Smooth muscle cell (in vitro differentiated cells): ENCODE measurements around the gene FBXO5. TPM values are rescaled to one million over a fixed set of nuclear protein-coding genes. Genes with fewer than 3 reads are reported as not detected.
"Not testable (repeated sequence)": the region's sequence is repeated elsewhere in the genome, so short reads cannot be mapped to it uniquely, and the experiment has no call there.

ENCODE experiments used
- DNase-seq: peaks from one replicate; lab custom pipeline; 2025; ENCODE audit not compliant: unreplicated experiment; lab: John Stamatoyannopoulos, UW
- H2AFZ ChIP-seq: fragments of 200-600 bp; sonication (generic); 2 replicates; pipeline ENCODE4 v1.6.0; 2016; ENCODE audit warnings: antibody characterized with exemption, low read depth, mild to moderate bottlenecking
- H3F3A ChIP-seq: fragments of 200-600 bp; sonication (generic); 2 replicates; pipeline ENCODE4 v1.6.0; 2017; ENCODE audit warnings: antibody characterized with exemption, low read depth
- H3K27ac ChIP-seq: fragments of 200-600 bp; sonication (generic); 2 replicates; pipeline ENCODE4 v1.5.1; 2016; ENCODE audit warnings: low read depth, mild to moderate bottlenecking
- H3K27me3 ChIP-seq: fragments of 200-600 bp; sonication (generic); 2 replicates; pipeline ENCODE4 v1.6.1; 2016; ENCODE audit warnings: low read depth, mild to moderate bottlenecking
- H3K36me3 ChIP-seq: fragments of 200-600 bp; sonication (generic); 2 replicates; pipeline ENCODE4 v1.5.1; 2016; ENCODE audit warnings: low read depth
- H3K4me1 ChIP-seq: fragments of 200-600 bp; sonication (generic); 2 replicates; pipeline ENCODE4 v1.5.1; 2016; ENCODE audit warnings: low read depth
- H3K4me2 ChIP-seq: fragments of 200-600 bp; sonication (generic); 2 replicates; pipeline ENCODE4 v1.6.0; 2016; ENCODE audit warnings: mild to moderate bottlenecking
- H3K4me3 ChIP-seq: fragments of 200-600 bp; sonication (generic); 2 replicates; pipeline ENCODE4 v1.5.1; 2016; ENCODE audit warnings: mild to moderate bottlenecking
- H3K79me2 ChIP-seq: fragments of 200-600 bp; sonication (generic); 2 replicates; pipeline ENCODE4 v1.6.0; 2016; ENCODE audit warnings: low read depth, mild to moderate bottlenecking
- H3K9ac ChIP-seq: fragments of 200-600 bp; sonication (generic); 2 replicates; pipeline ENCODE4 v1.6.0; 2016; ENCODE audit warnings: low read depth
- H3K9me3 ChIP-seq: fragments of 200-600 bp; sonication (generic); replicated peaks from 2 replicates; pipeline ENCODE4 v1.5.1; 2016; ENCODE audit warnings: low read depth
- H4K20me1 ChIP-seq: fragments of 200-600 bp; sonication (generic); 2 replicates; pipeline ENCODE4 v1.6.0; 2016; ENCODE audit warnings: low read depth
- CTCF ChIP-seq: fragments of 200-600 bp; sonication (generic); IDR thresholded peaks from 2 replicates; pipeline ENCODE4 v1.5.1; 2017; ENCODE audit warnings: borderline replicate concordance, mild to moderate bottlenecking, antibody characterized with exemption; ENCODE audit not compliant: insufficient read depth, poor library complexity, severe bottlenecking
- WGBS: methylation state at CpG from one replicate; pipeline ENCODE4 v1.1.7; 2016; ENCODE audit warnings: low lambda C conversion rate; 5-methylcytosine and 5-hydroxymethylcytosine counted together
- polyA plus RNA-seq: library from polyadenylated mRNA; unstranded; fragments of >200 nt; fragmentation: Nextera tagmentation; extraction: Ambion mirVana; gene quantifications from 2 replicates; pipeline ENCODE4 v1.2.1, GENCODE V29; 2016
- total RNA-seq: library from RNA; depleted of rRNA; stranded (reverse); fragments of >200 nt; gene quantifications from 2 replicates; pipeline ENCODE4 v1.2.3, GENCODE V29; 2014

FBXO5 gene
- total and polyA plus RNA-seq, 2 experiments from 2014 or later, result 8.0 to 10.7 TPM

DNA sequence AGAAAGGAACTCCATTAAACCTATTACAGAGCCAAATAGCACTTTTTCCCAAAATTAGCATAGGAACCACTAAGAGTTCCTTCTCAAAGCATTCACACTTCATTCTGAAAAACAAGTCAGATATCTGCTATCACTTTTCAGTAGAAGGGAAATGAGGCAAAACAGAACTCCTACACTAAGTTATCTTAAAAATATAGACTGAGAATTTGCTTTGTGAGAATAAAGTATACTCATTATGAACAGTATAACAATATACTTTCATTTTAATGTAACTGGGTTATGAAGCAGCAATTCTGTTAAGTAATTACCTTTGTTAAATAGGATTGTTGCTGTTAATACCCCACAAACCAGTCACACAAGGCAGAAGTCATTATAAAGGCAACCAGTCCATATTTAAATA is 11.0 kb upstream of the FBXO5 start:
- H4K20me1 ChIP-seq, result peaks cover 56% of the 10 kb centered on the region
- H3F3A ChIP-seq, result no peaks in the 10 kb centered on the region
- no peaks in the 10 kb centered on the region for H3K27me3 ChIP-seq
- H3K4me2 ChIP-seq, result no peak overlapping the region
- H3K4me3 ChIP-seq, result no peak overlapping the region
- peaks cover 81% of the 10 kb centered on the region for H3K79me2 ChIP-seq
- no peaks in the 10 kb centered on the region for H3K9me3 ChIP-seq
- no peak for DNase-seq
- H3K36me3 ChIP-seq, result peaks cover 26% of the 10 kb centered on the region
- no peaks in the 10 kb centered on the region for H3K4me1 ChIP-seq
- TF ChIP-seq CTCF, result no peak
- no peak overlapping the region for H3K9ac ChIP-seq
- H2AFZ ChIP-seq, result no peak overlapping the region
- no peak overlapping the region for H3K27ac ChIP-seq

DNA sequence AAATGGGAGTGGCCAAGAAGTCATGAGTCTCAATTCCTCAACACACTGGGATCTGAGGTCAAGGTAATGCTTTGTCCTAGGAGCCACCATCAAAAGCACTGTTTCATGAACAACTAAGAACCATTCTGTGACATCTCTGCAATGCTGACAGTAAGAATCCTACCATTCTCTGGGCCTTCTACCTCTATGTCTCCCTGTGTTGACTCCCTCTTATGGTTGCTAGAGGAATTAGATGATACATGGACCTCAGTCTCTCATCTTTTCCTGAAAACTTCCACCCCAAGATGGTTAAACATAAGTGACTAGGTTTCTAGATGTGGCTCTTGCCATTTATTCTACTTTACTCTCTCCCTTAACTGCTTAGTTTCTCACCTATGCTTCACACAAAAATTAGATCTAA is 10.6 kb upstream of the FBXO5 start:
- Histone ChIP-seq H4K20me1 (peaks cover 51% of the 10 kb centered on the region), H2AFZ (no peak overlapping the region), H3K9ac (no peak overlapping the region), H3K27ac (no peak overlapping the region), H3K4me2 (no peak overlapping the region), H3K36me3 (peaks cover 24% of the 10 kb centered on the region), H3K4me1 (no peaks in the 10 kb centered on the region), H3K27me3 (no peaks in the 10 kb centered on the region), H3K9me3 (no peaks in the 10 kb centered on the region), H3K79me2 (peaks cover 76% of the 10 kb centered on the region), H3K4me3 (no peak overlapping the region), H3F3A (no peaks in the 10 kb centered on the region)
- no peak for TF ChIP-seq CTCF
- no peak for DNase-seq

DNA sequence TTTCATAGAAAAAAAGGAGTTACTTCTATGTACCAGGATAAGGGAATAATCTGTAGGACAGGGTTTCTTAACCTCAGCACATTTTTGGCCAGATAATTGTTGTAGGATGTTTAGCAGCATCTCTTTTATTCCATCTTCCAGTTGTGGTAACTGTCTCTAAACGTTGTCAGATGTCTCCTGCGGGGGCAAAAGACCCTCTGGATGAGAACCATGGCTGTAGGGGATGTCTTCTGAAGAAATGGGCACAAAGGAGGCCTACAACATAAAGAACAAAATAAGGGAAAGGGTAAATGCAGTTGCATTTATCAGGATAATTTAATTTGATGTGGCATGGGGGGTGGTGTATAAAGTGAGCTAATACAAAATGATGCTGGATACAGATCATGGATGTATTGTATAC is 4.1 kb upstream of the FBXO5 start:
- H3K27me3 ChIP-seq, result no peaks in the 10 kb centered on the region
- no peak overlapping the region for H3K4me3 ChIP-seq
- H3K4me2 ChIP-seq, result no peak overlapping the region
- H3K27ac ChIP-seq, result no peak overlapping the region
- H3K79me2 ChIP-seq, result peaks cover 51% of the 10 kb centered on the region
- peaks cover 9% of the 10 kb centered on the region for H4K20me1 ChIP-seq
- H3F3A ChIP-seq, result peaks cover 8% of the 10 kb centered on the region
- no peak for TF ChIP-seq CTCF
- DNase-seq, result no peak
- 97% methylated on average over 2 of the region's 2 CpGs for WGBS
- no peak overlapping the region for H3K9ac ChIP-seq
- no peak overlapping the region for H2AFZ ChIP-seq
- H3K4me1 ChIP-seq, result peaks cover 15% of the 10 kb centered on the region
- H3K36me3 ChIP-seq, result no peaks in the 10 kb centered on the region
- H3K9me3 ChIP-seq, result no peaks in the 10 kb centered on the region

- Histone ChIP-seq H3K4me2 (peak overlapping the region; percentile 99), H3K79me2 (peaks cover 52% of the 10 kb centered on the region), H4K20me1 (peaks cover 26% of the 10 kb centered on the region), H3K4me1 (peaks cover 29% of the 10 kb centered on the region)
- WGBS, result 98% methylated on average over 11 of the region's 11 CpGs
- H3K9ac ChIP-seq, H3K4me3 ChIP-seq, H3F3A ChIP-seq, DNase-seq, H2AFZ ChIP-seq, H3K36me3 ChIP-seq, H3K27me3 ChIP-seq, H3K27ac ChIP-seq, H3K9me3 ChIP-seq: not testable (repeated sequence)
Measured at GRCh38 chr6:152985300-152985699, 2.5 kb upstream of the FBXO5 start.
